ENCODE data around the gene DYNLT2.

- TF ChIP-seq POLR2A (IDR thresholded peaks at IDR 0.05): no peak
- no peak for TF ChIP-seq CTCF (IDR thresholded peaks at IDR 0.05)
Measured at GRCh38 chr6:169723200-169723909, 28.0 kb downstream of the DYNLT2 start.

Measured in lower leg skin (tissue), 3 donors.